ENCODE results near the gene METTL21A. TPM values are rescaled to one million over a fixed set of nuclear protein-coding genes. Genes with fewer than 3 reads are reported as not detected.

Gene METTL21A
- total RNA-seq, 1 experiment from 2014 or later: 20.9 TPM

DNA sequence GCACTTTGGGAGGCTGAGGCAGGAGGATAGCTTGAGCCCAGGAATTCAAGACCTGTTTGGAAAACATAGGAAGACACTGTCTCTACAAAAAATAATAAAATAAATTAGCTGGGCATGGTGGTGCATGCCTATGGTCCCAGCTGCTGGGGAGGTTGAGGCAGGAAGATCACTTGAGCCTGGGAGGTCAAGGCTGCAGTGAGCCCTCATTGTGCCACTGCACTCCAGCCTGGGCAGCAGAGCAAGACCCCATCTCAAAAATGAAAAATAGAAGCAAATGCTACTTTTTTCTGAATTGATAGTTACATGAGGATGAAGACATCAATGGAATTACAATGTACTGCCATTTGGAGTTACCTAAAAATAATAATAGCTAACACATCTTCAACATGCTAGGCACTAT is 31.9 kb downstream of the METTL21A start:
- POLR2A ChIA-PET: no interaction called here
- H3K27me3 ChIP-seq (ENCODE audit: control insufficient read depth, insufficient read depth, low read length): no peaks in the 10 kb centered on the region
- intact Hi-C loops (cut with micrococcal nuclease; ENCODE audit: unreplicated experiment): no loop called here
- no peaks in the 10 kb centered on the region for H3K4me1 ChIP-seq (ENCODE audit: control insufficient read depth, insufficient read depth, low read length)
- DNase-seq (ENCODE audit: low read depth, low spot score) (no peak), ATAC-seq (no peak)
- no TSS peak for BruUV-seq (replicated peaks)
- peaks cover 3% of the 10 kb centered on the region; the same call in 1 of the 2 replicates for H3K9me3 ChIP-seq (ENCODE audit: control insufficient read depth, insufficient read depth, low read depth, low read length)
- TF ChIP-seq SIN3A (IDR thresholded peaks at IDR 0.05; ENCODE audit: borderline replicate concordance, insufficient read depth, low read depth, low read length) (no peak), TCF7L2 (IDR thresholded peaks at IDR 0.05; ENCODE audit: low read depth, low read length) (no peak), POLR2AphosphoS5 (IDR thresholded peaks at IDR 0.05; ENCODE audit: low read depth, low read length) (no peak)
- no peak overlapping the region for H3K4me3 ChIP-seq (ENCODE audit: low read depth in 2 of 2, low read length in 2 of 2)
- no peak overlapping the region for H3K27ac ChIP-seq (ENCODE audit: low read length)
- in situ Hi-C loops (cut with HindIII; ENCODE audit: low pct_unique_long_range_greater_than_20kb, low sequenced_read_pairs): no loop called here
- no peaks in the 10 kb centered on the region; the same call in 1 of the 2 replicates for H3K36me3 ChIP-seq (ENCODE audit: control insufficient read depth, insufficient read depth, low read length)
- CTCF ChIA-PET: no interaction called here

DNA sequence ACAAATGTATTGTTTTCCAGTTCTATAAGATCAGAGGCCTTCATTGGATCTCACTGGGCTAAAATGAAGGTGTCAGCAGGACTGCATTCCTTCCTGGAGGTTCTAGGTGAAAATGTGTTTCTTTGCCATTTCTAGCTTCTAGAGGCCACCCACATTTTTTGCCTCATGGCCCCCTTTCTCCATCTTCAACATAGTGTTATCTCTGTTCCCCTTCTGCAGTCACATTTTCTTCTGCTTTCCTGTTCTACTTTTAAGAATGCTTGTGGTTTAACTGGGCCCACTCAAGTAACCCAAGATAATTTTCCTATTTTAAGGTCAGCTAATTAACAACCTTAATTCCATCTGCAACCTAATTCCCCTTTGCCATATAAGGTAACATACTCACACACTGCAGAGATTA is 36.1 kb downstream of the METTL21A start:
- H3K4me1 ChIP-seq (ENCODE audit: control insufficient read depth, insufficient read depth, low read length): no peaks in the 10 kb centered on the region
- in situ Hi-C loops (cut with HindIII; ENCODE audit: low pct_unique_long_range_greater_than_20kb, low sequenced_read_pairs): no loop called here
- H3K9me3 ChIP-seq (ENCODE audit: control insufficient read depth, insufficient read depth, low read depth, low read length): peaks cover 3% of the 10 kb centered on the region; the same call in 1 of the 2 replicates
- CTCF ChIA-PET: no interaction called here
- intact Hi-C loops (cut with micrococcal nuclease; ENCODE audit: unreplicated experiment): no loop called here
- no peak overlapping the region for H3K4me3 ChIP-seq (ENCODE audit: low read depth in 2 of 2, low read length in 2 of 2)
- BruUV-seq (replicated peaks): no TSS peak
- H3K27me3 ChIP-seq (ENCODE audit: control insufficient read depth, insufficient read depth, low read length): no peaks in the 10 kb centered on the region
- no peak for ATAC-seq
- peaks cover 6% of the 10 kb centered on the region; the same call in 1 of the 2 replicates for H3K36me3 ChIP-seq (ENCODE audit: control insufficient read depth, insufficient read depth, low read length)
- TF ChIP-seq, protein P1, sequence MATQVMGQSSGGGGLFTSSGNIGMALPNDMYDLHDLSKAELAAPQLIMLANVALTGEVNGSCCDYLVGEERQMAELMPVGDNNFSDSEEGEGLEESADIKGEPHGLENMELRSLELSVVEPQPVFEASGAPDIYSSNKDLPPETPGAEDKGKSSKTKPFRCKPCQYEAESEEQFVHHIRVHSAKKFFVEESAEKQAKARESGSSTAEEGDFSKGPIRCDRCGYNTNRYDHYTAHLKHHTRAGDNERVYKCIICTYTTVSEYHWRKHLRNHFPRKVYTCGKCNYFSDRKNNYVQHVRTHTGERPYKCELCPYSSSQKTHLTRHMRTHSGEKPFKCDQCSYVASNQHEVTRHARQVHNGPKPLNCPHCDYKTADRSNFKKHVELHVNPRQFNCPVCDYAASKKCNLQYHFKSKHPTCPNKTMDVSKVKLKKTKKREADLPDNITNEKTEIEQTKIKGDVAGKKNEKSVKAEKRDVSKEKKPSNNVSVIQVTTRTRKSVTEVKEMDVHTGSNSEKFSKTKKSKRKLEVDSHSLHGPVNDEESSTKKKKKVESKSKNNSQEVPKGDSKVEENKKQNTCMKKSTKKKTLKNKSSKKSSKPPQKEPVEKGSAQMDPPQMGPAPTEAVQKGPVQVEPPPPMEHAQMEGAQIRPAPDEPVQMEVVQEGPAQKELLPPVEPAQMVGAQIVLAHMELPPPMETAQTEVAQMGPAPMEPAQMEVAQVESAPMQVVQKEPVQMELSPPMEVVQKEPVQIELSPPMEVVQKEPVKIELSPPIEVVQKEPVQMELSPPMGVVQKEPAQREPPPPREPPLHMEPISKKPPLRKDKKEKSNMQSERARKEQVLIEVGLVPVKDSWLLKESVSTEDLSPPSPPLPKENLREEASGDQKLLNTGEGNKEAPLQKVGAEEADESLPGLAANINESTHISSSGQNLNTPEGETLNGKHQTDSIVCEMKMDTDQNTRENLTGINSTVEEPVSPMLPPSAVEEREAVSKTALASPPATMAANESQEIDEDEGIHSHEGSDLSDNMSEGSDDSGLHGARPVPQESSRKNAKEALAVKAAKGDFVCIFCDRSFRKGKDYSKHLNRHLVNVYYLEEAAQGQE (IDR thresholded peaks at IDR 0.05; ENCODE audit: insufficient read depth in 1 of 2, low read depth in 2 of 2, low read length in 1 of 2): no peak
- no peak overlapping the region for H3K27ac ChIP-seq (ENCODE audit: low read length)
- POLR2A ChIA-PET: no interaction called here
- no peak for DNase-seq (ENCODE audit: low read depth, low spot score)

DNA sequence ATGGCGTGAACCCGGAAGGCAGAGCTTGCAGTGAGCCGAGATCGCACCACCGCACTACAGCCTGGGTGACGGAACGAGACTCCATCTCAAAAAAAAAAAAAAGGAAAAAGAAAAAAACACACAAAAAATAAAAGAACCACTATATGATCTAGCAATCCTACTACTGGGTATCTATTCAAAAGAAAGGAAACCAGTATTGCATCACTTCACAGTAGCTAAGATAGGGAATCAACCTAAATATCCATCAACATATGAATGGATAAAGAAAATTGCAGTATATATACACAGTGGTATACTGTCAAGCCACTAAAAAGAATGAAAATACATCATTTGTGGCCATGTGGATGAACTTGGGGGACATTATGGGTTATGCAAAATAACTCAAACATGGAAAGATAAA is 37.9 kb downstream of the METTL21A start:
- in situ Hi-C loops (cut with HindIII; ENCODE audit: low pct_unique_long_range_greater_than_20kb, low sequenced_read_pairs) (no loop called here), intact Hi-C loops (cut with micrococcal nuclease; ENCODE audit: unreplicated experiment) (no loop called here)
- ChIA-PET CTCF (no interaction called here), POLR2A (no interaction called here)
- no peak for ATAC-seq
- no TSS peak for BruUV-seq (replicated peaks)
- no peak for DNase-seq (ENCODE audit: low read depth, low spot score)
- no peaks in the 10 kb centered on the region for H3K4me1 ChIP-seq (ENCODE audit: control insufficient read depth, insufficient read depth, low read length)
- peaks cover 8% of the 10 kb centered on the region; the same call in 1 of the 2 replicates for H3K36me3 ChIP-seq (ENCODE audit: control insufficient read depth, insufficient read depth, low read length)
- TF ChIP-seq, protein P1 (IDR thresholded peaks at IDR 0.05; ENCODE audit: insufficient read depth in 1 of 2, low read depth in 2 of 2, low read length in 1 of 2): no peak
- TF ChIP-seq SIN3A (IDR thresholded peaks at IDR 0.05; ENCODE audit: borderline replicate concordance, insufficient read depth, low read depth, low read length) (no peak), POLR2AphosphoS5 (IDR thresholded peaks at IDR 0.05; ENCODE audit: low read depth, low read length) (no peak), TCF7L2 (IDR thresholded peaks at IDR 0.05; ENCODE audit: low read depth, low read length) (no peak)
- TF ChIP-seq, protein P2, sequence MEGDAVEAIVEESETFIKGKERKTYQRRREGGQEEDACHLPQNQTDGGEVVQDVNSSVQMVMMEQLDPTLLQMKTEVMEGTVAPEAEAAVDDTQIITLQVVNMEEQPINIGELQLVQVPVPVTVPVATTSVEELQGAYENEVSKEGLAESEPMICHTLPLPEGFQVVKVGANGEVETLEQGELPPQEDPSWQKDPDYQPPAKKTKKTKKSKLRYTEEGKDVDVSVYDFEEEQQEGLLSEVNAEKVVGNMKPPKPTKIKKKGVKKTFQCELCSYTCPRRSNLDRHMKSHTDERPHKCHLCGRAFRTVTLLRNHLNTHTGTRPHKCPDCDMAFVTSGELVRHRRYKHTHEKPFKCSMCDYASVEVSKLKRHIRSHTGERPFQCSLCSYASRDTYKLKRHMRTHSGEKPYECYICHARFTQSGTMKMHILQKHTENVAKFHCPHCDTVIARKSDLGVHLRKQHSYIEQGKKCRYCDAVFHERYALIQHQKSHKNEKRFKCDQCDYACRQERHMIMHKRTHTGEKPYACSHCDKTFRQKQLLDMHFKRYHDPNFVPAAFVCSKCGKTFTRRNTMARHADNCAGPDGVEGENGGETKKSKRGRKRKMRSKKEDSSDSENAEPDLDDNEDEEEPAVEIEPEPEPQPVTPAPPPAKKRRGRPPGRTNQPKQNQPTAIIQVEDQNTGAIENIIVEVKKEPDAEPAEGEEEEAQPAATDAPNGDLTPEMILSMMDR (IDR thresholded peaks at IDR 0.05): no peak
- H3K9me3 ChIP-seq (ENCODE audit: control insufficient read depth, insufficient read depth, low read depth, low read length): peaks cover 3% of the 10 kb centered on the region; the same call in 1 of the 2 replicates
- no peaks in the 10 kb centered on the region for H3K27me3 ChIP-seq (ENCODE audit: control insufficient read depth, insufficient read depth, low read length)
- H3K4me3 ChIP-seq (ENCODE audit: low read depth in 2 of 2, low read length in 2 of 2): no peak overlapping the region
- H3K27ac ChIP-seq (ENCODE audit: low read length): no peak overlapping the region
